ENCODE data around the gene PRSS2.

Gene PRSS2

GRCh38 chr7:142787783-142788182 is 17.0 kb downstream of the PRSS2 start:
- no peak for DNase-seq

DNA sequence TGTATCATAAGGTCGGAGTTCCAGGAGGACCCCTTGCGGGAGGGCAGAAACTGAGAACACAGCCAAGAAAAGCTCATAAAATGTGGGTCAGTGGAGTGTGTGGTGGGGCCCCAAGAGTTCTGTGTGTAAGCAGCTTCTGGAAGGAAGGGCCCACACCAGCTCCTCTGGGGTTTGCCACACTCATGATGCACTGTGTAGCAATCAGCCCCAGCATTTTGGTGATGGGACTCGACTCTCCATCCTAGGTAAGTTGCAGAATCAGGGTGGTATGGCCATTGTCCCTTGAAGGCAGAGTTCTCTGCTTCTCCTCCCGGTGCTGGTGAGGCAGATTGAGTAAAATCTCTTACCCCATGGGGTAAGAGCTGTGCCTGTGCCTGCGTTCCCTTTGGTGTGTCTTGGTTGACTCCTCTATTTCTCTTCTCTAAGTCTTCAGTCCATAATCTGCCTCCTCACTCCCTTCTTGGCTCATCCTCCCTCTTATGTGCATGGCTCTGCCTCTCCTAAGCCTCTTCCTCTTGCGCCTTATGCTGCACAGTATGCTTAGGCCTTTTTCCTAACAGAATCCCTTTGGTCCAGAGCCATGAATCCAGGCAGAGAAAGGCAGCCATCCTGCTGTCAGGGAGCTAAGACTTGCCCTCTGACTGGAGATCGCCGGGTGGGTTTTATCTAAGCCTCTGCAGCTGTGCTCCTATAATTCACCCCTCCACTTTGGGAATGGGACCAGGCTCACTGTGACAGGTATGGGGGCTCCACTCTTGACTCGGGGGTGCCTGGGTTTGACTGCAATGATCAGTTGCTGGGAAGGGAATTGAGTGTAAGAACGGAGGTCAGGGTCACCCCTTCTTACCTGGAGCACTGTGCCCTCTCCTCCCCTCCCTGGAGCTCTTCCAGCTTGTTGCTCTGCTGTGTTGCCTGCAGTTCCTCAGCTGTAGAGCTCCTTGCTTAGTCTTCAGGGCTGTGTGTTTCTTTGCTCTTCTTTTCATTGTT is 17.8 kb downstream of the PRSS2 start:
- DNase-seq, result no peak

GRCh38 chr7:142789441-142789840 is 18.7 kb downstream of the PRSS2 start:
- DNase-seq, result no peak

DNA sequence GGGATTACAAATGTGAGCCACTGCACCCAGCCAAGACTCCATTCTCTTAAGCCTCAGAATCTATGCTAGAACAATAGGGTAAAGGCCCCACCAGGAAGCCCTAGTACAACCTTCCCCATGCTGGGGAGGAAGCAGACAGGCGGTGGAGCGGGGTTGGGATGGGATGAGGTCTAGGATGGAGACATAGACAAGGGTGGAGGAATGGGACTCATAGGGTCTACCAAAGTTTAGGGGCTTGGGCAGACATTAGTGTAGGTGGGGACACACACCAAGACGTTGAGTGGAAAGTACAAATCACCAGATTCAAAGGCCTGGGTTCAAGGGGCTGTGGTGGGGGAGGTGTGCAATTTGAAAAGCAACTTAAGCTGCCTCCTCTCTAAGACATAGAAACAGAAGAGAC is 19.3 kb downstream of the PRSS2 start:
- DNase-seq, result no peak

DNA sequence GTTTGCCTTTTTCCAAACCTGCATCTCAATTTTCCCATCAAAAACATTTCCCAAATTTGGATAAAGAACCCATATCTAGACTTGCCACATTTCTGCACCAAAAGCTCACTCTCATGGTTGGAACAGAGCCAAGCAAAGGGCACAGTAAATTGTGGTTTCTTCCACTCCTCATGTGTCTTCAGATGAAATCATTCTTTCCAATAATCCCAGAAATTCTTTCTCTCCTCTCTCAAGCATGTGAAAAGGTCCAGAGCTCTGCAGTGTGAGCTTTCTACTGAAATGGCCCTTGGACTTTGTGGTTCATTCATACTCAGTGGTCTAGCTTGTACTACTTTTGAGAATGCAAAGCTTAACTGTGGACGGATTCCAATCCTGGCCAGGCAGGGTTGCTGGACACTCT is 19.8 kb downstream of the PRSS2 start:
- DNase-seq, result no peak

- no peak for DNase-seq
Observed at GRCh38 chr7:142791502-142791901, 20.7 kb downstream of the PRSS2 start.

DNA sequence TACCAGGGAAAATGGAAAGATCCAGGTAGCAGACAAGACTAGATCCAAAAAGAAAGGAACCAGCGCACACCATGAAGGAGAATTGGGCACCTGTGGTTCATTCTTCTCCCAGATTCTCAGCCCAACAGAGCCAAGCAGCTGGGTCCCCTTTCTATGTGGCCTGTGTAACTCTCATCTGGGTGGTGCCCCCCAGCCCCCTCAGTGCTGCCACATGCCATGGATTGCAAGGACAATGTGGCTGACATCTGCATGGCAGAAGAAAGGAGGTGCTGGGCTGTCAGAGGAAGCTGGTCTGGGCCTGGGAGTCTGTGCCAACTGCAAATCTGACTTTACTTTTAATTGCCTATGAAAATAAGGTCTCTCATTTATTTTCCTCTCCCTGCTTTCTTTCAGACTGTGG is 21.4 kb downstream of the PRSS2 start:
- DNase-seq, result no peak

- no peak for DNase-seq
Observed at GRCh38 chr7:142792593-142792992, 21.8 kb downstream of the PRSS2 start.

GRCh38 chr7:142793156-142793555 is 22.4 kb downstream of the PRSS2 start:
- no peak for DNase-seq

DNA sequence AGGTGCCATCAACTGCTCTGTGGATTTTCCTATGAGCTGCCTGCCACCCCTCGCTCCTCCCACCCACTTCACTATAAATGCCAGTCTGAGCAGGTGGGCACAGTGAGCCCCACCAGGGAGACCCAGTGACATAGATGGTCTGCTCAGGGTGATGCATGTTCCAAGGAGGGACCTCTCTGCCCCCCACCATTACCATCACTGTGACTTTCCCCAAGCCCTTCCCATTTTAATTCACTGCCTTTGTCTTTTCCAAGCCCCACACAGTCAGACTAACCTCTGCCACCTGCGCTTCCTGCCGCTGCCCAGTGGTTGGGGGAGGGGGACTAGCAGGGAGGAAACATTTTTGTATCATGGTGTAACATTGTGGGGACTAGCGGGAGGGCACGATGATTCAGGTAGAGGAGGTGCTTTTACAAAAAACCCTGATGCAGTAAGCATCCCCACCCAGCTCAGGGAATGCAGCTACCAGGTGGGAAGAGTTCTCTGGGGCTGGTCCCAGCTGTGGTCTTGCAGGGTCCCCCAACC is 24.6 kb downstream of the PRSS2 start:
- no peak for DNase-seq

DNA sequence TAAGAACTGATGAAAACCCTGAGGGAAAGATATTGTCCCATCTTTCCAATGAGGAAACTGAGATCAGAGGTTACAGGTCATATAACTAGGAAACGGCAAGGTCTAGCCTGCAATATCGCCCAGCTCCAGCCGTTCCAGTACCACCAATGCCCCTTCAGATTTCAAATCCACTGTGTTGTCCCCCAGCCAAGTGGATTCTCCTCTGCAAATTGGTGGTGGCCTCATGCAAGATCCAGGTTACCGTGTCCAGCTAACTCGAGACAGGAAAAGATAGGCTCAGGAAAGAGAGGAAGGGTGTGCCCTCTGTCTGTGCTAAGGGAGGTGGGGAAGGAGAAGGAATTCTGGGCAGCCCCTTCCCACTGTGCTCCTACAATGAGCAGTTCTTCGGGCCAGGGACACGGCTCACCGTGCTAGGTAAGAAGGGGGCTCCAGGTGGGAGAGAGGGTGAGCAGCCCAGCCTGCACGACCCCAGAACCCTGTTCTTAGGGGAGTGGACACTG is 25.3 kb downstream of the PRSS2 start:
- DNase-seq, result no peak

- DNase-seq, result no peak
Observed at GRCh38 chr7:142796501-142797390, 26.0 kb downstream of the PRSS2 start.

- DNase-seq, result no peak
Observed at GRCh38 chr7:142797391-142798377, 26.9 kb downstream of the PRSS2 start.

DNA sequence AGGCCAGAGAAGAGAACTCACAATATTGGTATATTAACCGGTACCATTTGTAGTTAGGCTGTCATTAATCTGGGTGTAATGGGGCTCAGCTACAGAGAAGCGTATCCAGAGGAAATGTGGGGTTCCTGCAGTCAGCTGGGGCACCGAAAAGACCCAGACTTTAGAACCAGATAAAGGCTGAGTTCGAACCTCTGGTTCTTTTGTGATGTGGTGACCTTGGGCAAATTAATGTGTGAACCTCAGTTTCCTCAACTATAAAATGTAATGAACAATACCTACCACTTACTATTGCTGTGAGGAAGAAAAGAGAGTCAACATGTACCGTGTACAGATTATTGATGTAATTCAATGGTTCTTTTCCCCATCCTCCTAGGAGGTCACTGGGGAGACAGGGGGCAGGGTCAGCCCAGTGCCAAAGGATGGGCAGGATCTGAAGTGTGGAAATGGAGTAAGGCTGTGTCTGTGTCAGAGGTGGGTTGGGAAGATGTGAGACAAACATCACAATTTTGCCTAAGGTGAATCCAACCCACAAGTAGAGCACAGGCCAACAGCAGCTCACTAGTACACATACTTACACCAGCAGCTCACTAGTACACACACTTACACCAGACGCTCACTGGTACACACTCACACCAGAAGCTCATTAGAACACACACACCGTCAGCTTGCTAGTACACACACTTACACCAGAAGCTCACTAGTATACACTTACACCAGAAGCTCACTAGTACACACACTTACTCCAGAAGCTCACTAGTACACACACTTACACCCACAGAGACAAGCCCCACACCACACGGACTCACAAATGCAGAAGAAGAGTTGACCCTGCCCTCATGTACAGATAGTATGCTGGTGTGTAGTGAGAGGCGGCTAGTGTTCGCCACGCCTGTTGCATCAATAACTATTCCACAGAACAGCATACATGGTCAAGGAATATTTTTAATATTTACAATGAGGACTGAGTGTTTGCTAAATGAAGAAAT is 28.0 kb downstream of the PRSS2 start:
- DNase-seq, result no peak

- no peak for DNase-seq
Observed at GRCh38 chr7:142799437-142799835, 28.7 kb downstream of the PRSS2 start.

GRCh38 chr7:142800088-142800487 is 29.3 kb downstream of the PRSS2 start:
- no peak for DNase-seq

DNA sequence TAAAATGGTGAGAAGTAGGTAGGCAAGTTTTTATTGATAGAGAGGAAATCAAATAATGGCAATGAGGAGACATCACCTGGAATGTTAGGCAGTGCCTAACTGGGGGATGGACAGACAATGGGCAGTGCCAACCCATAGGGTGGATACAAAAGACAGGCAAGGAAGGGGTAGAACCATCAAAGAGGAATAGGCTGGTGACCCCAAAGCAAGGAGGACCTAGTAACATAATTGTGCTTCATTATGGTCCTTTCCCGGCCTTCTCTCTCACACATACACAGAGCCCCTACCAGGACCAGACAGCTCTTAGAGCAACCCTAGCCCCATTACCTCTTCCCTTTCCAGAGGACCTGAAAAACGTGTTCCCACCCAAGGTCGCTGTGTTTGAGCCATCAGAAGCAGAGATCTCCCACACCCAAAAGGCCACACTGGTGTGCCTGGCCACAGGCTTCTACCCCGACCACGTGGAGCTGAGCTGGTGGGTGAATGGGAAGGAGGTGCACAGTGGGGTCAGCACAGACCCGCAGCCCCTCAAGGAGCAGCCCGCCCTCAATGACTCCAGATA is 30.0 kb downstream of the PRSS2 start:
- DNase-seq, result no peak

- no peak for DNase-seq
Observed at GRCh38 chr7:142801601-142802295, 31.0 kb downstream of the PRSS2 start.

DNA sequence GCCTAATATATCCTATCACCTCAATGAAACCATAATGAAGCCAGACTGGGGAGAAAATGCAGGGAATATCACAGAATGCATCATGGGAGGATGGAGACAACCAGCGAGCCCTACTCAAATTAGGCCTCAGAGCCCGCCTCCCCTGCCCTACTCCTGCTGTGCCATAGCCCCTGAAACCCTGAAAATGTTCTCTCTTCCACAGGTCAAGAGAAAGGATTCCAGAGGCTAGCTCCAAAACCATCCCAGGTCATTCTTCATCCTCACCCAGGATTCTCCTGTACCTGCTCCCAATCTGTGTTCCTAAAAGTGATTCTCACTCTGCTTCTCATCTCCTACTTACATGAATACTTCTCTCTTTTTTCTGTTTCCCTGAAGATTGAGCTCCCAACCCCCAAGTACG is 31.5 kb downstream of the PRSS2 start:
- no peak for DNase-seq

- DNase-seq, result no peak
Observed at GRCh38 chr7:142803901-142804300, 33.1 kb downstream of the PRSS2 start.

Measured in NCI-H1092 treated with DMSO at 0.1 percent for 48 hours (cell line).